ENCODE measurements around the gene DNAAF8. TPM values are rescaled to one million over a fixed set of nuclear protein-coding genes. Genes with fewer than 3 reads are reported as not detected.

The DNAAF8 gene
- total and polyA plus RNA-seq, 2 donors (not counting 3 experiments of a cell fraction or from before 2014, with no cell fraction given) = 0.58 to 1.0 TPM

GRCh38 chr16:4699046-4699556 lies 35.2 kb upstream of the DNAAF8 start:
- no peaks in the 10 kb centered on the region for H3K9me3 ChIP-seq (replicated peaks; ENCODE audit: control insufficient read depth, insufficient read depth, low read length)
- H3K9ac ChIP-seq (replicated peaks; ENCODE audit: extremely low read depth, insufficient read depth, low read length) = no peak overlapping the region
- no peak overlapping the region for H2AFZ ChIP-seq (ENCODE audit: low read depth, low read length)
- H3K9me1 ChIP-seq (replicated peaks; ENCODE audit: control insufficient read depth, extremely low read depth, insufficient read depth, low read length) = no peaks in the 10 kb centered on the region
- BruUV-seq (replicated peaks) = no TSS peak
- H3K4me2 ChIP-seq (ENCODE audit: insufficient read depth, low read length) = no peak overlapping the region
- DNase-seq (ENCODE audit: low read depth, low spot score) (no peak), FAIRE-seq (no peak)
- peaks cover 3 to 39% of the 10 kb centered on the region in 2 experiments for H3K36me3 ChIP-seq (ENCODE audit: control insufficient read depth in 2 of 2, extremely low read depth in 1 of 2, insufficient read depth in 2 of 2, low read length in 2 of 2)
- H3K27ac ChIP-seq (ENCODE audit: insufficient read depth, low read depth, low read length) = no peak overlapping the region
- dilution Hi-C loops (cut with MboI; ENCODE audit: extremely low pct_ligation_motif_present, low sequenced_read_pairs) (no loop called here), intact Hi-C loops (cut with micrococcal nuclease) (no loop called here)
- H4K20me1 ChIP-seq (replicated peaks; ENCODE audit: control insufficient read depth, extremely low read depth, insufficient read depth, low read length) = no peaks in the 10 kb centered on the region
- H3K79me2 ChIP-seq (ENCODE audit: control insufficient read depth, insufficient read depth, low read length) = no peaks in the 10 kb centered on the region
- ChIA-PET POLR2A (no interaction called here), CTCF (no interaction called here)
- H3K4me3 ChIP-seq (replicated peaks in 1 of 3; ENCODE audit: insufficient read depth in 1 of 3, low read depth in 1 of 3, low read length in 3 of 3) = no peak overlapping the region
- TF ChIP-seq POLR2AphosphoS5 (IDR thresholded peaks at IDR 0.05; ENCODE audit: insufficient read depth, low read depth, low read length) (no peak), CTCF (IDR thresholded peaks at IDR 0.05; ENCODE audit: extremely low read depth in 1 of 2, insufficient read depth in 1 of 2, low read depth in 1 of 2, low read length in 2 of 2) (no peak), FOS (IDR thresholded peaks at IDR 0.05; ENCODE audit: borderline replicate concordance, insufficient read depth, low read length) (no peak), POLR2A (IDR thresholded peaks at IDR 0.05; ENCODE audit: low read depth, low read length) (no peak), MAX (IDR thresholded peaks at IDR 0.05; ENCODE audit: insufficient read depth, insufficient read length) (no peak), JUN (IDR thresholded peaks at IDR 0.05; ENCODE audit: borderline replicate concordance, insufficient read depth, insufficient read length, low read depth) (no peak), MYC (IDR thresholded peaks at IDR 0.05; ENCODE audit: low read depth, low read length) (no peak), EZH2 (IDR thresholded peaks at IDR 0.05; ENCODE audit: borderline replicate concordance, low read depth, low read length, severe bottlenecking) (no peak)
- H3K27me3 ChIP-seq (ENCODE audit: control insufficient read depth in 2 of 2, insufficient read depth in 2 of 2, low read length in 2 of 2) = no peaks in the 10 kb centered on the region
- no peaks in the 10 kb centered on the region for H3K4me1 ChIP-seq (ENCODE audit: control insufficient read depth, extremely low read depth, insufficient read depth, low read length)

All from endothelial cell of umbilical vein (primary cell).